ENCODE data around the gene MR1. TPM values are rescaled to one million over a fixed set of nuclear protein-coding genes. Genes with fewer than 3 reads are reported as not detected.

Gene MR1
- total RNA-seq, 4 donors from 2014 or later, result 9.1 to 21.8 (median 13.8) TPM

DNA sequence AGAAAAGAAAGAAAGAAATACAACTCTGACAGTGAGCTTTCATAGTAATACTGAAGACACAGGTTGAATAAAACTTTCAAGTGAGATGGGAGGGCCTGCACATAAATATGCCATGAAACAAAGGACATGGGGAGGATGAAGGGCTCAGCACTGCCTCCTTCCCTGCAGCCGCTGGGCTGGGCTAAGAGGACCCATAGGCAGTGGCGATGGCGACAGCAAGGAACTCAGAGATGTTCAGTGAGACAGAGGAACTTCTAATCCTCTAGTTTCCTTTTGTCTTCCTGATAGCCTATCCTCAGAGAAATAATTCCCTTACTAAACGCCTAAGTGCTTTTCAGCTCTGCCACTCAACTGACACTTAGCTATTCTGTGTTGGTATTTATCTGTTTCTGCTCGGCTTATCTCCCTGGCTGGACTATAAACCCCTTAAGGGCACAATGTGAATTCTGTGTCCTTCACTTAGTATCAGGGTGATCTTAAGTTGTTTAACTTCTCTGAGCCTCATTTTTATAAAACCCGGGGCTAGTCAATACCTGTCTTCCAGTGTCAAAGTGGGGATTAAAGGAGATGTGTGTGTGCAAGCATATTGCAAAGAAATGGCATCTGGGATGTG, 30.3 kb downstream of the MR1 start:
- H3K27me3 ChIP-seq, result no peaks in the 10 kb centered on the region
- H3K27ac ChIP-seq, result peak overlapping the region in 2 of 4 donors; percentile 40 to 49
- TF ChIP-seq, protein P1, sequence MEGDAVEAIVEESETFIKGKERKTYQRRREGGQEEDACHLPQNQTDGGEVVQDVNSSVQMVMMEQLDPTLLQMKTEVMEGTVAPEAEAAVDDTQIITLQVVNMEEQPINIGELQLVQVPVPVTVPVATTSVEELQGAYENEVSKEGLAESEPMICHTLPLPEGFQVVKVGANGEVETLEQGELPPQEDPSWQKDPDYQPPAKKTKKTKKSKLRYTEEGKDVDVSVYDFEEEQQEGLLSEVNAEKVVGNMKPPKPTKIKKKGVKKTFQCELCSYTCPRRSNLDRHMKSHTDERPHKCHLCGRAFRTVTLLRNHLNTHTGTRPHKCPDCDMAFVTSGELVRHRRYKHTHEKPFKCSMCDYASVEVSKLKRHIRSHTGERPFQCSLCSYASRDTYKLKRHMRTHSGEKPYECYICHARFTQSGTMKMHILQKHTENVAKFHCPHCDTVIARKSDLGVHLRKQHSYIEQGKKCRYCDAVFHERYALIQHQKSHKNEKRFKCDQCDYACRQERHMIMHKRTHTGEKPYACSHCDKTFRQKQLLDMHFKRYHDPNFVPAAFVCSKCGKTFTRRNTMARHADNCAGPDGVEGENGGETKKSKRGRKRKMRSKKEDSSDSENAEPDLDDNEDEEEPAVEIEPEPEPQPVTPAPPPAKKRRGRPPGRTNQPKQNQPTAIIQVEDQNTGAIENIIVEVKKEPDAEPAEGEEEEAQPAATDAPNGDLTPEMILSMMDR (IDR thresholded peaks at IDR 0.05), result no peak
- TF ChIP-seq POLR2A (IDR thresholded peaks at IDR 0.05), result no peak
- peaks cover 0 to 4% (median 0%) of the 10 kb centered on the region in 3 donors for H3K36me3 ChIP-seq
- DNase-seq, result no peak
- intact Hi-C loops (cut with DNase I), result no loop called here
- H3K9me3 ChIP-seq, result peaks cover 0 to 5% (median 0%) of the 10 kb centered on the region in 3 donors
- WGBS, 2 donors, result 32 to 48% methylated on average over 6 of the region's 6 CpGs
- peaks cover 0 to 19% (median 0%) of the 10 kb centered on the region in 3 donors for H3K4me1 ChIP-seq
- H3K4me3 ChIP-seq, result no peak overlapping the region

DNA sequence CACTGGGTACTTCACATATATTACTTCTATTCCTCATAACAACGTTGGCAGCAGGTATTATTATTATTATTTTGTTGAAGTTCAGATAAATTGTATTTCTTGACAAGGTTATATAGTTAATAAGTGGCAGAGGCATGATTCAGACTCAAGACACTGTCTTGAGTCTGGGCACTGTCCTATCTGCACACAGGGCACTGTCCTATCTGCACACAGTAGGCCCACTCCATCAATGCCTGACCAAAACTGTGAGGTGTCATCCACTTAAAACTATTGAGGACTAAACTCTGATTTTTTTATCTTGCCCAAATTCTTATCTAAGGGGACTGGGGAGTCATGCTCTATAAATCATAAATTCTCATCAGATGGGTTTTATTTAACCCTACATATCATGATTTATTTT, 30.9 kb downstream of the MR1 start:
- Histone ChIP-seq H3K4me3 (no peak overlapping the region), H3K9me3 (no peaks in the 10 kb centered on the region), H3K36me3 (no peaks in the 10 kb centered on the region), H3K27me3 (no peaks in the 10 kb centered on the region), H3K4me1 (peaks cover 0 to 19% (median 0%) of the 10 kb centered on the region in 3 donors), H3K27ac (no peak overlapping the region)
- WGBS, 2 donors, result 36 to 40% methylated on average over 1 of the region's 1 CpG
- TF ChIP-seq, protein P1 (IDR thresholded peaks at IDR 0.05), result no peak
- TF ChIP-seq POLR2A (IDR thresholded peaks at IDR 0.05), result no peak
- DNase-seq, result no peak
- intact Hi-C loops (cut with DNase I), result no loop called here

DNA sequence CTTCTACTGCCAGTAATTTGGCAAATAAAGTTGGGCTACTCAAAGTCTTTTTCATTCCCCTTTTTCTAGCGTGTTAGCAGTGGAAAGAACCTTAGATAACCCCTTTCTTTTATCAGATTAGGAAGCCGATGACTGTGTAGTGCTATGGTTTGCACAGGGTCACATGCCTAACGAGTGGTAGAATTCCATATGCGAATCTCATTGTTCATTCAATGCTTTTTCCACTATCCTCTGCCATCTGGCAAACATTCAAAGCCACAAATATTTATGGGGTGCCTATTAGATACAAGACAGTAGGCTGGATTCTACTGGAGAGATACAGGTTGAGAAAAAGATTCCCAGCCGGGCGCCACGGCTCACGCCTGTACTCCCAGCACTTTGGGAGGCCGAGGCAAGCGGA, 39.9 kb downstream of the MR1 start:
- Histone ChIP-seq H3K27ac (no peak overlapping the region), H3K9me3 (no peaks in the 10 kb centered on the region), H3K4me1 (no peaks in the 10 kb centered on the region), H3K4me3 (no peak overlapping the region), H3K27me3 (peaks cover 0 to 6% (median 0%) of the 10 kb centered on the region in 4 donors), H3K36me3 (no peaks in the 10 kb centered on the region)
- no peak for TF ChIP-seq POLR2A (IDR thresholded peaks at IDR 0.05)
- TF ChIP-seq, protein P1 (IDR thresholded peaks at IDR 0.05), result no peak
- intact Hi-C loops (cut with DNase I), result no loop called here
- no peak for DNase-seq
- 39 to 40% methylated on average over 4 to 10 of the region's 10 CpGs for WGBS, 2 donors

DNA sequence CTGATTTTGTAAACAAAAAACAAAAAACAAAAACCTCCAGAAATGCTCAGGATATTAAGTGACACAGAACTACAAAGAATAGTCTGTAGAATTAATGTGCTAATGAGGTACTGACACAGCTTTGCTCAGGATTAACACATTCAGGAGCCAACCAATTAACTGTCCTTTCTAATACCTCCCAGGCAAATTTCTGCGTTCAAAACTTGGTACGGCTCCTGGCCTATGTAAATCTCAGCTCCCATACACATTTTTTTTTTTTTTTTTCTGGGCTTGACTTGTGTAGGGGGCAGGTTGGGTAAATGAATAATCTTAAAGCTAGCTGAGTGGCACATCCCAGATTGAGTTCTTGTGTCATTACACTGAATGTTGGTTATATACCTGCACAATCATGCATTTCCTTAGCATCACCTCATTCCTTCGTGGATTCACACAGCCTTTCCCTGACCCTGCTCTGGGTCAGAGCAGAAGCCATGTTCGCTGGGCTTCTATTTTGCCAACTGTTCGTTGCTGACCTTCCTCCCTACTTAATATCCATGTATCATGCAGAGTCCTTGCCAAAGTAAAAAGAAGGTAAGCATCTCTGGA, 42.1 kb downstream of the MR1 start:
- TF ChIP-seq, protein P1 (IDR thresholded peaks at IDR 0.05), result no peak
- no peak for TF ChIP-seq POLR2A (IDR thresholded peaks at IDR 0.05)
- no peaks in the 10 kb centered on the region for H3K36me3 ChIP-seq
- H3K4me1 ChIP-seq, result no peaks in the 10 kb centered on the region
- H3K4me3 ChIP-seq, result no peak overlapping the region
- no peak for DNase-seq
- intact Hi-C loops (cut with DNase I), result no loop called here
- no peak overlapping the region for H3K27ac ChIP-seq
- H3K9me3 ChIP-seq, result no peaks in the 10 kb centered on the region
- WGBS, 2 donors, result 50 to 58% methylated on average over 5 of the region's 5 CpGs
- H3K27me3 ChIP-seq, result peaks cover 0 to 6% (median 0%) of the 10 kb centered on the region in 4 donors

DNA sequence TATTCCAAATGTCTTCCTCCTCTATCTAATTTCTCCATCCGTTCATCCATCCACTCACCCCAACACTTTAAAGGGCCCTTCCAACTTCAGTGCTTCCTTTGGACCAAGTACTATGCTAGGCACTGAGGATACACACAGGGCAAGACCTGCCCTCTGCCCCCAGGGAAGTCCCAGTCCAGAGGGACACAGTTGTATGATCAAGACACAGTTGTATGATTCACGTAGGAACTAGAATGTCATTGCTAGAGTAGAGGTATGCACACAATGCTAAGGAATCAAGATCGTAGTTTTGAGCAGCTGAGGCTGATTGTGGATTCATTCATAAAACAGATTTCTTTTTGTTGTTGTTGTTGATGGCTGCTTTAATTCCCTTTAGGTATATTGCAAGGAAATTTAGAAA, 43.1 kb downstream of the MR1 start:
- H3K4me1 ChIP-seq, result no peaks in the 10 kb centered on the region
- H3K27me3 ChIP-seq, result peaks cover 0 to 6% (median 0%) of the 10 kb centered on the region in 4 donors
- TF ChIP-seq POLR2A (IDR thresholded peaks at IDR 0.05), result no peak
- TF ChIP-seq, protein P1 (IDR thresholded peaks at IDR 0.05), result no peak
- H3K27ac ChIP-seq, result no peak overlapping the region
- H3K9me3 ChIP-seq, result no peaks in the 10 kb centered on the region
- intact Hi-C loops (cut with DNase I), result no loop called here
- H3K36me3 ChIP-seq, result no peaks in the 10 kb centered on the region
- DNase-seq, result no peak
- no peak overlapping the region for H3K4me3 ChIP-seq
- WGBS, 2 donors, result 74 to 87% methylated on average over 3 of the region's 3 CpGs
